T-cell (primary cell): ENCODE measurements around the gene KRTAP5-5. TPM values are rescaled to one million over a fixed set of nuclear protein-coding genes. Genes with fewer than 3 reads are reported as not detected.
A peak's percentile ranks its signal among the peaks of the same experiment; 100 is the strongest.
"Not testable (repeated sequence)": the region's sequence is repeated elsewhere in the genome, so short reads cannot be mapped to it uniquely, and the experiment has no call there.

Source experiments
- ATAC-seq, 4 experiments: fragments of 200-7000 bp in 3 of 4; fragments of 150-1000 bp in 1 of 4; cut with Tn5 transposase; replicated peaks in 1 of 4; 1 replicate in 3 of 4; 2 replicates in 1 of 4; pipeline ENCODE4 v1.10.0; 2021; ENCODE audit warnings: moderate library complexity in 3 of 4, mild to moderate bottlenecking in 2 of 4, moderate number of reproducible peaks in 1 of 4
- CTCF ChIA-PET, 2 donors: fragments of 300-600 bp; sonication (Branson Sonifier 250); formaldehyde crosslinking; loops; one replicate each; lab custom pipeline; 2022; ENCODE audit warnings: antibody characterized with exemption in 2 of 2; lab: Charles Lee
- POLR2A ChIA-PET, 2 donors: fragments of 300-600 bp; sonication (Branson Sonifier 250); formaldehyde crosslinking; loops; one replicate each; lab custom pipeline; 2022; ENCODE audit warnings: antibody characterized with exemption in 2 of 2; lab: Charles Lee
- DNase-seq, 35 experiments: peaks; one replicate each; pipeline versions ENCODE4 v3.0.0 to v3.0.0-alpha.2; 2013 to 2023
- H3K27ac ChIP-seq: one replicate; pipeline ENCODE4 v1.5.1; 2013; ENCODE audit warnings: low read length
- H3K27me3 ChIP-seq, 2 experiments: replicated peaks in 1 of 2; 1 replicate in 1 of 2; 2 replicates in 1 of 2; pipeline versions ENCODE4 v1.6.1 to v1.7.0; 2013; ENCODE audit warnings: low read length in 1 of 2, mixed read lengths in 1 of 2; ENCODE audit not compliant: control insufficient read depth in 2 of 2, insufficient read depth in 2 of 2; ENCODE audit errors: extremely low read depth in 1 of 2
- H3K36me3 ChIP-seq, 2 donors: 1 replicate in 1 of 2; 2 replicates in 1 of 2; pipeline versions ENCODE4 v1.6.1 to v1.7.0; 2013; ENCODE audit warnings: low read length in 1 of 2; ENCODE audit not compliant: control insufficient read depth in 2 of 2, insufficient read depth in 1 of 2; ENCODE audit errors: extremely low read depth in 1 of 2
- H3K4me1 ChIP-seq, 2 experiments: 1 replicate in 1 of 2; 2 replicates in 1 of 2; pipeline versions ENCODE4 v1.6.1 to v1.7.0; 2013; ENCODE audit warnings: low read length in 2 of 2, mixed read lengths in 1 of 2; ENCODE audit not compliant: insufficient read depth in 2 of 2, control insufficient read depth in 1 of 2; ENCODE audit errors: extremely low read depth in 1 of 2
- H3K4me3 ChIP-seq, 2 donors: 1 replicate in 1 of 2; 2 replicates in 1 of 2; pipeline versions ENCODE4 v1.5.1 to v1.7.0; 2013; ENCODE audit warnings: mild to moderate bottlenecking in 2 of 2, low read length in 1 of 2, moderate library complexity in 1 of 2; ENCODE audit not compliant: control insufficient read depth in 1 of 2; ENCODE audit errors: extremely low read depth in 1 of 2
- H3K9me3 ChIP-seq: 2 replicates; pipeline ENCODE4 v1.7.0; 2013
- H3K27ac Mint-ChIP-seq, 2 donors: one replicate each; pipeline ENCODE4 v1.8.0; 2020 to 2021; ENCODE audit warnings: mild to moderate bottlenecking in 2 of 2, mixed read lengths in 2 of 2
- H3K27me3 Mint-ChIP-seq, 2 donors: one replicate each; pipeline ENCODE4 v1.8.0; 2021 to 2022; ENCODE audit warnings: mixed read lengths in 2 of 2
- H3K36me3 Mint-ChIP-seq: one replicate; pipeline ENCODE4 v1.8.0; 2021; ENCODE audit warnings: mixed read lengths
- H3K4me1 Mint-ChIP-seq, 3 donors: one replicate each; pipeline ENCODE4 v1.8.0; 2020 to 2022; ENCODE audit warnings: mixed read lengths in 3 of 3, mild to moderate bottlenecking in 1 of 3
- H3K4me3 Mint-ChIP-seq, 3 donors: one replicate each; pipeline ENCODE4 v1.8.0; 2020 to 2022; ENCODE audit warnings: mild to moderate bottlenecking in 3 of 3, mixed read lengths in 3 of 3, moderate library complexity in 3 of 3
- H3K9me3 Mint-ChIP-seq, 3 donors: one replicate each; pipeline ENCODE4 v1.8.0; 2020 to 2022; ENCODE audit warnings: mixed read lengths in 3 of 3
- WGBS: methylation state at CpG from one replicate; pipeline ENCODE4 v1.1.5; 2013; ENCODE audit warnings: missing lambda C conversion rate; ENCODE audit not compliant: insufficient coverage; 5-methylcytosine and 5-hydroxymethylcytosine counted together
- total RNA-seq, 35 experiments: library from RNA in 6 of 35; stranded (reverse) in 6 of 35; fragments of 120-200 nt in 1 of 35; gene quantifications; one replicate each; pipeline versions ENCODE4 v1.2.1 to v1.2.4 and lab custom pipeline; 2013 to 2026

The KRTAP5-5 gene, protein sequence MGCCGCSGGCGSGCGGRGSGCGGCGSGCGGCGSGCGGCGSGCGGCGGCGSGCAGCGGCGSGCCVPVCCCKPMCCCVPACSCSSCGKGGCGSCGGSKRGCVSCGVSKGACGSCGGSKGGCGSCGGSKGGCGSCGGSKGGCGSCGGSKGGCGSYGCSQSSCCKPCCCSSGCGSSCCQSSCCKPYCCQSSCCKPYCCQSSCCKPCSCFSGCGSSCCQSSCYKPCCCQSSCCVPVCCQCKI
- total RNA-seq (not detected), total RNA-seq (lab: John Stamatoyannopoulos, UW) (0 to 0.06 (median 0) reads per million in 29 experiments)
- not detected for total RNA-seq (2013)

DNA sequence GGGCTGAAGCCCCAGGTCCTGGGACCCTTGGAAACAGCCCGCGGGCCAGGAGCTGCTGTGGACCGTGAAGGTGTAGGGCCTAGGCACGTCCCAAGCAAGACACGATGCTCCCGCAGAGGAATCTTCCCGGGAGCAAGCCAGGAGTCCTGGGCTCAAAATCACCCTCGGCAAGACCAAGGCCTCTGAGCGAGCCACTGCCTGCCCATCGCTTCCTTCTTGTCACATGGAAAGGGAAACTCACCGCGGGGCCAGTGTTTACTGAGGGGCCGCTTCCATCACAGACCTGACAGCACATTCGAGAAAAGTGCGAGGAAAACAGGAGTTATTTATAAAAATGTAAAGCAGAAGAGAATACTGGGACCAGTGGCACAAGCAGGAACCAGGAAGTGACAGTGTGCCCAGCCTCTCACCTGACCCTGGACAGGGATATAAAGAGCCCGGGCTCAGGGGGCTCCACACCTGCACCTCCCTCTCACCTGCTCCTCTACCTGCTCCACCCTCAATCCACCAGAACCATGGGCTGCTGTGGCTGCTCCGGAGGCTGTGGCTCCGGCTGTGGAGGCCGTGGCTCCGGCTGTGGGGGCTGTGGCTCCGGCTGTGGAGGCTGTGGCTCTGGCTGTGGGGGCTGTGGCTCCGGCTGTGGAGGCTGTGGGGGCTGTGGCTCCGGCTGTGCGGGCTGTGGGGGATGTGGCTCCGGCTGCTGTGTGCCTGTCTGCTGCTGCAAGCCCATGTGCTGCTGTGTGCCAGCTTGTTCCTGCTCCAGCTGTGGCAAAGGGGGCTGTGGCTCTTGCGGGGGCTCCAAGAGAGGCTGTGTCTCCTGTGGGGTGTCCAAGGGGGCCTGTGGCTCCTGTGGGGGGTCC lies at the start of gene KRTAP5-5:
Gene KRTAP5-5 (plus strand): TSS at position 450 of the 860 bp plus-strand sequence. CDS start 66 bp downstream, at position 516.
- WGBS: 69% methylated on average over 18 of the region's 26 CpGs
- Mint-ChIP-seq H3K9me3 (no peaks in the 10 kb centered on the region), H3K27ac (no peak within 1 kb of the TSS), H3K4me1 (peaks cover 7 to 10% (median 10%) of the 10 kb centered on the region in 3 donors), H3K4me3 (peak within 1 kb of the TSS in 1 of 3 donors; percentile 2), H3K27me3 (peaks cover 11 to 41% of the 10 kb centered on the region in 2 donors), H3K36me3 (no peaks in the 10 kb centered on the region)
- POLR2A ChIA-PET: no interaction called here
- CTCF ChIA-PET: interaction anchor here in 1 of 2 donors (0.6 to 0.7 kb wide), 2 partner anchors 54 to 463 kb away, joined by 3 read pairs; no protein-coding TSS in a partner anchor
- DNase-seq (no peak), ATAC-seq (no peak)
- Histone ChIP-seq H3K36me3 (no peaks in the 10 kb centered on the region), H3K9me3 (no peaks in the 10 kb centered on the region), H3K27ac (no peak within 1 kb of the TSS), H3K4me1 (peaks cover 0 to 15% of the 10 kb centered on the region in 2 experiments), H3K27me3 (peaks cover 2 to 55% of the 10 kb centered on the region in 2 experiments), H3K4me3 (no peak within 1 kb of the TSS)

DNA sequence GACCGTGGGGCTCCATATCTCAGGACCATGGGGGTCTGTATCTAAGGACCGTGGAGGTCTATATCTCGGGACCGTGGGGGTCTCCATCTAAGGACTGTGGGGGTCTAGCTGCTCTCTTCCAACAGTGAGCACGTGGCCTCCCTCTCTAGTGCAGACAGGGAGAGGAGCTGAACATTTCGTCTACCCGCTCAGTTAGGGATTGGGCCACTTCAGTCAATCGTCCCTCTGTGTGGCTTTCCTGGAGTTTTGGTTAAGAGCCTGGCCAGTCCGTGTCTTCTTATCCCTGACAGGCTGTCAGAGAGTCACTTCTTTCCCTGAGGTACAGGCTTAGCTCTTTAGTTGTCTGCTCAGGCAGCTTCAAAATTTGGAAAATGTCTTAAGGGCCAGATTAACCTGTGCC lies 47.6 kb upstream of the KRTAP5-5 start:
- Mint-ChIP-seq H3K4me3 (no peak overlapping the region), H3K9me3 (peaks cover 0 to 7% (median 4%) of the 10 kb centered on the region in 3 donors), H3K36me3 (peaks cover 4% of the 10 kb centered on the region), H3K27me3 (peaks cover 0 to 3% of the 10 kb centered on the region in 2 donors), H3K27ac (no peak overlapping the region), H3K4me1 (peaks cover 0 to 16% (median 12%) of the 10 kb centered on the region in 3 donors)
- ChIA-PET CTCF (no interaction called here), POLR2A (no interaction called here)
- no peak overlapping the region for H3K4me3 ChIP-seq
- peaks cover 0 to 25% of the 10 kb centered on the region in 2 experiments for H3K4me1 ChIP-seq
- DNase-seq (no peak), ATAC-seq (no peak)
- no peak overlapping the region for H3K27ac ChIP-seq
- H3K36me3 ChIP-seq: no peaks in the 10 kb centered on the region
- peaks cover 0 to 23% of the 10 kb centered on the region in 2 experiments for H3K27me3 ChIP-seq
- WGBS: 73% methylated on average over 8 of the region's 9 CpGs
- no peaks in the 10 kb centered on the region for H3K9me3 ChIP-seq

DNA sequence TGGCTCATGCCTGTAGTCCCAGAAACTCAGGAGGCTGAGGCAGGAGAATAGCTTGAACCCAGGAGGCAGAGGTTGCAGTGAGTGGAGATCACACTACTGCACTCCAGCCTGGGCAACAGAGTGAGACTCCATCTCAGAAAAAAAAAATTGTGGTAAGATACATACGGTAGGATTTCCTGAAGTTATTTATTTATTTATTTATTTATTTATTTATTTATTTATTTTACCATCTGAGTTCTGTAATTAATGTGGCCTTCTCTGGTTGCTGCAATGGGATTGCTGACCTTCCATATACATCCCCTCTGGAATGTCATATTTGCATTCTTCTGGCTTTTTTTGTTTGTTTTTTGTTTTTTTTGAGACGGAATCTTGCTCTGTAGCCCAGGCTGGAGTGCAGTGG lies 46.7 kb upstream of the KRTAP5-5 start:
- H3K9me3 ChIP-seq, POLR2A ChIA-PET, H3K27me3 Mint-ChIP-seq, H3K36me3 Mint-ChIP-seq, H3K27ac ChIP-seq, H3K9me3 Mint-ChIP-seq, H3K36me3 ChIP-seq, H3K4me3 ChIP-seq, DNase-seq, ATAC-seq, H3K4me3 Mint-ChIP-seq, CTCF ChIA-PET, H3K27ac Mint-ChIP-seq: not testable (repeated sequence)
- Histone ChIP-seq H3K4me1 (peaks cover 0 to 32% of the 10 kb centered on the region in 2 experiments), H3K27me3 (peaks cover 0 to 23% of the 10 kb centered on the region in 2 experiments)
- peaks cover 0 to 18% (median 13%) of the 10 kb centered on the region in 3 donors for H3K4me1 Mint-ChIP-seq
- WGBS: no CpG with 5 or more reads among the region's 2 CpGs

DNA sequence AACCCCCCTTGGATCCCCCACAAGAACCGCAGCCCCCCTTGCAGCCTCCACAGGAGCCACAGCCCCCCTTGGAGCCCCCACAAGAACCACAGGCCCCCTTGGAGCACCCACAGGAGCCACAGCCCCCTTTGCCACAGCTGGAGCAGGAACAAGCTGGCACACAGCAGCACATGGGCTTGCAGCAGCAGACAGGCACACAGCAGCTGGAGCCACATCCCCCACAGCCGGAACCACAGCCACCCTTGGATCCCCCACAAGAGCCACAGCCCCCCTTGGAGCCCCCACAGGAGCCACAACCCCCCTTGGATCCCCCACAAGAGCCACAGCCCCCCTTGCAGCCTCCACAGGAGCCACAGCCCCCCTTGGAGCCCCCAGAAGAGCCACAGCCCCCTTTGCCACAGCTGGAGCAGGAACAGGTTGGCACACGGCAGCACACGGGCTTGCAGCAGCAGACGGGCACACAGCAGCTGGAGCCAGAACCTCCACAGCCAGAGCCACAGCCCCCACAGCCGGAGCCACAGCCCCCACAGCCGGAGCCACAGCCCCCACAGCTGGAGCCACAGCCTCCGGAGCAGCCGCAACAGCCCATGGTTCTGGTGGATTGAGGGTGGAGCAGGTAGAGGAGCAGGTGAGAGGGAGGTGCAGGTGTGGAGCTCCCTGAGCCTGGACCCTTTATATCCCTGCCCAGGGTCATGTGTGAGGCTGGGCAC lies 44.8 kb upstream of the KRTAP5-5 start, which contains the start of gene KRTAP5-1:
Gene KRTAP5-1 (minus strand): TSS at position 623 of the 710 bp plus-strand sequence. CDS start 34 bp downstream, at position 589.
- 12% methylated on average over 5 of the region's 9 CpGs for WGBS
- H3K9me3 ChIP-seq, H3K36me3 ChIP-seq, H3K9me3 Mint-ChIP-seq, CTCF ChIA-PET, POLR2A ChIA-PET, H3K27me3 Mint-ChIP-seq, DNase-seq, H3K27ac ChIP-seq, ATAC-seq, H3K4me3 ChIP-seq, H3K36me3 Mint-ChIP-seq: not testable (repeated sequence)
- H3K4me1 ChIP-seq: peaks cover 3 to 51% of the 10 kb centered on the region in 2 experiments
- Mint-ChIP-seq H3K4me3 (peak within 1 kb of the TSS in 1 of 3 donors; percentile 49), H3K4me1 (peaks cover 17 to 32% (median 26%) of the 10 kb centered on the region in 3 donors), H3K27ac (peak within 1 kb of the TSS in 1 of 2 donors; percentile 36)
- peaks cover 0 to 24% of the 10 kb centered on the region in 2 experiments for H3K27me3 ChIP-seq

DNA sequence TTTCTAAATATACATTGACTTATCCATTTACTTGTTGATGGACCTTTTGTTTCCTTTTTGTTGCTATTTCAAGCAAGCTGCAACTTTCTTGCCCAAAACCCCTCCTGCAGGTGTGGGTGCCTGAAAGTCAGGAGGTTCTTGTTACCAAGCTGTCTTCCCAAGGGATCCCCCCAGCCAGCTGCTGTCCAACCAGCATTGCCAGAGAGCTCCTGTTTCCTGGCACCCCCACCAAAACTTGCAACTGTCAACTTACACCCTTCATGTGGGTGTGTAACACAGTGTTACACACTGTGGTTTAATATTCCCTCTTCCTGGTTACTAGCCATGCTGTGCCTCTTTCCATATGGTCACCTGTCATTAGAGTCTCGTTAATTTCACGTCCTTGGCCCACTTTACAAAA lies 42.9 kb upstream of the KRTAP5-5 start:
- H3K36me3 ChIP-seq: no peaks in the 10 kb centered on the region
- no CpG with 5 or more reads among the region's 2 CpGs for WGBS
- H3K27me3 Mint-ChIP-seq: peaks cover 0 to 5% of the 10 kb centered on the region in 2 donors
- H3K9me3 ChIP-seq: no peaks in the 10 kb centered on the region
- H3K4me3 ChIP-seq: no peak overlapping the region
- H3K4me3 Mint-ChIP-seq: no peak overlapping the region
- H3K4me1 Mint-ChIP-seq: peaks cover 23 to 37% (median 31%) of the 10 kb centered on the region in 3 donors
- ATAC-seq (no peak), DNase-seq (no peak)
- CTCF ChIA-PET: no interaction called here
- POLR2A ChIA-PET: no interaction called here
- peaks cover 0 to 27% of the 10 kb centered on the region in 2 experiments for H3K27me3 ChIP-seq
- no peak overlapping the region for H3K27ac ChIP-seq
- peaks cover 3 to 56% of the 10 kb centered on the region in 2 experiments for H3K4me1 ChIP-seq
- peaks cover 0 to 4% (median 0%) of the 10 kb centered on the region in 3 donors for H3K9me3 Mint-ChIP-seq
- no peaks in the 10 kb centered on the region for H3K36me3 Mint-ChIP-seq
- H3K27ac Mint-ChIP-seq: peak overlapping the region; percentile 44 to 45
